A549 (cell line): ENCODE measurements around the gene KIAA0930. TPM values are rescaled to one million over a fixed set of nuclear protein-coding genes. Genes with fewer than 3 reads are reported as not detected.

Experiments
- ATAC-seq, 2 experiments: fragments of 200-7000 bp in 1 of 2; fragments of >200 bp in 1 of 2; cut with Nextera tagmentation in 1 of 2; cut with Tn5 transposase in 1 of 2; 3 replicates each; pipeline versions ENCODE4 v1.8.0 to v1.9.1; 2018 to 2020; ENCODE audit warnings: mild to moderate bottlenecking in 1 of 2, moderate library complexity in 1 of 2
- CTCF ChIA-PET: fragments of 300-600 bp; sonication (Branson Sonifier 250); formaldehyde crosslinking; extraction: SDS; loops from one replicate; lab custom pipeline; 2021; ENCODE audit warnings: antibody characterized with exemption, inconsistent platforms; lab: Yijun Ruan, JAX
- POLR2A ChIA-PET: fragments of 350-600 bp; formaldehyde crosslinking; extraction: SDS; loops from one replicate; lab custom pipeline; 2021; ENCODE audit warnings: antibody characterized with exemption, inconsistent platforms; lab: Yijun Ruan, JAX
- DNase-seq, 2 experiments: peaks; one replicate each; pipeline versions ENCODE4 v3.0.0 to v3.0.0-alpha.2; 2011 to 2016; ENCODE audit warnings: low read depth in 1 of 2, low spot score in 1 of 2
- FAIRE-seq: peaks from 2 replicates; lab custom pipeline; 2011; peaks lifted over from hg19 to GRCh38; lab: Jason Lieb, UNC
- H3K27ac ChIP-seq, 2 experiments: fragments of >200 bp; sonication (Bioruptor Twin); formaldehyde crosslinking; 3 replicates each; pipeline ENCODE4 v1.5.1; 2016 to 2017
- H3K4me1 ChIP-seq: fragments of >200 bp; sonication (Bioruptor Twin); formaldehyde crosslinking; 3 replicates; pipeline ENCODE4 v1.6.1; 2016
- H3K4me2 ChIP-seq: fragments of >200 bp; sonication (Bioruptor Twin); formaldehyde crosslinking; 3 replicates; pipeline ENCODE4 v1.6.1; 2016
- H3K4me3 ChIP-seq: fragments of >200 bp; sonication (Bioruptor Twin); formaldehyde crosslinking; 3 replicates; pipeline ENCODE4 v1.5.1; 2016
- H3K9me3 ChIP-seq: fragments of >200 bp; sonication (Bioruptor Twin); formaldehyde crosslinking; 3 replicates; pipeline ENCODE4 v1.6.1; 2016
- BHLHE40 ChIP-seq: IDR thresholded peaks from 2 replicates; pipeline ENCODE4 v1.6.1; 2012; ENCODE audit warnings: low read depth, low read length, inconsistent platforms
- CBX2 ChIP-seq: fragments of 200-600 bp; sonication (generic); IDR thresholded peaks from 2 replicates; pipeline ENCODE4 v1.6.1; 2016; ENCODE audit warnings: low read depth, mild to moderate bottlenecking, borderline replicate concordance
- CEBPB ChIP-seq, 2 experiments: fragments of >200 bp in 1 of 2; sonication (Bioruptor Twin) in 1 of 2; formaldehyde crosslinking in 1 of 2; IDR thresholded peaks; 2 replicates each; pipeline ENCODE4 v1.6.1; 2012 to 2016
- CHD4 ChIP-seq: fragments of 200-600 bp; sonication (generic); IDR thresholded peaks from 2 replicates; pipeline ENCODE4 v1.6.1; 2016; ENCODE audit warnings: antibody characterized with exemption, mild to moderate bottlenecking, borderline replicate concordance
- EP300 ChIP-seq, 2 experiments: fragments of >200 bp; sonication (Bioruptor Twin); formaldehyde crosslinking; IDR thresholded peaks; 2 replicates in 1 of 2; 3 replicates in 1 of 2; pipeline ENCODE4 v1.6.1; 2016 to 2017
- FOSB ChIP-seq: fragments of 250-450 bp; sonication (Bioruptor Pico); IDR thresholded peaks from 2 replicates; pipeline ENCODE4 v1.5.0; 2020; ENCODE audit warnings: mild to moderate bottlenecking, moderate library complexity
- FOXS1 ChIP-seq: fragments of 250-450 bp; sonication (Bioruptor Pico); IDR thresholded peaks from 2 replicates; pipeline ENCODE4 v1.5.0; 2020; ENCODE audit warnings: mild to moderate bottlenecking, moderate library complexity
- HOXB13 ChIP-seq: fragments of 250-450 bp; sonication (Bioruptor Pico); IDR thresholded peaks from 2 replicates; pipeline ENCODE4 v1.5.0; 2020; ENCODE audit warnings: low read depth, mild to moderate bottlenecking, moderate library complexity
- HOXB5 ChIP-seq: fragments of 250-450 bp; sonication (Bioruptor Pico); IDR thresholded peaks from 2 replicates; pipeline ENCODE4 v1.5.0; 2020; ENCODE audit warnings: mild to moderate bottlenecking, moderate library complexity
- JUNB ChIP-seq: fragments of >200 bp; sonication (Bioruptor Twin); formaldehyde crosslinking; IDR thresholded peaks from 2 replicates; pipeline ENCODE4 v1.6.1; 2016
- KDM1A ChIP-seq: fragments of 200-600 bp; sonication (generic); IDR thresholded peaks from 2 replicates; pipeline ENCODE4 v1.6.1; 2016; ENCODE audit warnings: low read depth, mild to moderate bottlenecking
- KDM5A ChIP-seq: fragments of 200-600 bp; sonication (generic); IDR thresholded peaks from 2 replicates; pipeline ENCODE4 v1.6.1; 2016; ENCODE audit warnings: antibody characterized with exemption, mild to moderate bottlenecking
- MAFK ChIP-seq: fragments of 450-650 bp; IDR thresholded peaks from 2 replicates; pipeline ENCODE4 v1.6.1; 2014; ENCODE audit not compliant: partially characterized antibody
- NFE2L2 ChIP-seq: fragments of 150-350 bp; conservative IDR thresholded peaks from 2 replicates; pipeline ENCODE4 v1.6.1; 2014; ENCODE audit warnings: low read length
- NPAS2 ChIP-seq: fragments of 250-450 bp; sonication (Bioruptor Pico); IDR thresholded peaks from 2 replicates; pipeline ENCODE4 v1.8.0; 2022; ENCODE audit warnings: mild to moderate bottlenecking, moderate library complexity, borderline replicate concordance
- PHF8 ChIP-seq: fragments of 200-600 bp; sonication (generic); IDR thresholded peaks from 2 replicates; pipeline ENCODE4 v1.6.1; 2016; ENCODE audit warnings: low read depth, mild to moderate bottlenecking, antibody characterized with exemption, moderate library complexity, borderline replicate concordance
- POLR2AphosphoS2 ChIP-seq: conservative IDR thresholded peaks from 2 replicates; pipeline ENCODE4 v1.6.1; 2012; ENCODE audit warnings: low read length, improper control_type of control experiment, inconsistent platforms
- RAD21 ChIP-seq, 2 experiments: fragments of >200 bp in 1 of 2; sonication (Bioruptor Twin) in 1 of 2; formaldehyde crosslinking in 1 of 2; IDR thresholded peaks in 1 of 2; conservative IDR thresholded peaks in 1 of 2; 2 replicates in 1 of 2; 3 replicates in 1 of 2; pipeline ENCODE4 v1.6.1; 2012 to 2018; ENCODE audit warnings: inconsistent platforms in 1 of 2
- RARB ChIP-seq: fragments of 250-450 bp; sonication (Bioruptor Pico); IDR thresholded peaks from 2 replicates; pipeline ENCODE4 v1.8.0; 2021; ENCODE audit warnings: mild to moderate bottlenecking, moderate library complexity
- RCOR1 ChIP-seq: fragments of 150-350 bp; IDR thresholded peaks from 2 replicates; pipeline ENCODE4 v1.6.1; 2014; ENCODE audit warnings: antibody characterized with exemption, low read length, low read depth
- RFX5 ChIP-seq: fragments of 450-650 bp; IDR thresholded peaks from 2 replicates; pipeline ENCODE4 v1.7.1; 2014; ENCODE audit warnings: antibody characterized with exemption, mild to moderate bottlenecking, moderate library complexity
- SMC3 ChIP-seq: fragments of >200 bp; sonication (Bioruptor Twin); formaldehyde crosslinking; IDR thresholded peaks from 3 replicates; pipeline ENCODE4 v1.6.1; 2018; ENCODE audit warnings: inconsistent platforms
- TFCP2L1 ChIP-seq: fragments of 250-450 bp; sonication (Bioruptor Pico); IDR thresholded peaks from 2 replicates; pipeline ENCODE4 v1.5.0; 2021; ENCODE audit warnings: mild to moderate bottlenecking
- ZC3H11A ChIP-seq: fragments of 450-650 bp; IDR thresholded peaks from 2 replicates; pipeline ENCODE4 v1.6.1; 2014; ENCODE audit warnings: antibody characterized with exemption, mild to moderate bottlenecking
- ZFP36 ChIP-seq: fragments of 450-650 bp; IDR thresholded peaks from 2 replicates; pipeline ENCODE4 v1.6.1; 2014; ENCODE audit warnings: borderline replicate concordance; ENCODE audit not compliant: partially characterized antibody
- WGBS: methylation state at CpG from one replicate; pipeline ENCODE4 v1.1.6; 2017; ENCODE audit errors: missing lambda C conversion rate; 5-methylcytosine and 5-hydroxymethylcytosine counted together
- polyA plus RNA-seq, 4 experiments: library from polyadenylated mRNA; depleted of rRNA in 3 of 4; stranded (reverse); fragments of >200 nt; fragmentation: RNase III in 1 of 4; extraction: RNeasy Plus Mini Kit Qiagen cat#74134 plus additional on column Dnase treatment in 1 of 4; gene quantifications; 2 replicates in 3 of 4; 3 replicates in 1 of 4; pipeline ENCODE4 v1.2.3, GENCODE V29; 2011 to 2017
- TF ChIP-seq, protein P1 (sequence below): fragments of 250-450 bp; sonication (Bioruptor Pico); IDR thresholded peaks from 2 replicates; pipeline ENCODE4 v1.5.0; 2021; ENCODE audit warnings: mild to moderate bottlenecking, moderate library complexity, borderline replicate concordance
- TF ChIP-seq, protein P2 (sequence below): IDR thresholded peaks from 2 replicates; pipeline ENCODE4 v1.6.1; 2012
- TF ChIP-seq, protein P3 (sequence below): fragments of >200 bp; sonication (Bioruptor Twin); formaldehyde crosslinking; IDR thresholded peaks from 2 replicates; pipeline ENCODE4 v1.6.1; 2016
- TF ChIP-seq, protein P4 (sequence below): fragments of >200 bp; sonication (Bioruptor Twin); formaldehyde crosslinking; IDR thresholded peaks from 3 replicates; pipeline ENCODE4 v1.5.1; 2016

KIAA0930 gene
- polyA plus RNA-seq, 2 of the 4 experiments (the other 2 are of a cell fraction), result 47.7 to 60.0 TPM

DNA sequence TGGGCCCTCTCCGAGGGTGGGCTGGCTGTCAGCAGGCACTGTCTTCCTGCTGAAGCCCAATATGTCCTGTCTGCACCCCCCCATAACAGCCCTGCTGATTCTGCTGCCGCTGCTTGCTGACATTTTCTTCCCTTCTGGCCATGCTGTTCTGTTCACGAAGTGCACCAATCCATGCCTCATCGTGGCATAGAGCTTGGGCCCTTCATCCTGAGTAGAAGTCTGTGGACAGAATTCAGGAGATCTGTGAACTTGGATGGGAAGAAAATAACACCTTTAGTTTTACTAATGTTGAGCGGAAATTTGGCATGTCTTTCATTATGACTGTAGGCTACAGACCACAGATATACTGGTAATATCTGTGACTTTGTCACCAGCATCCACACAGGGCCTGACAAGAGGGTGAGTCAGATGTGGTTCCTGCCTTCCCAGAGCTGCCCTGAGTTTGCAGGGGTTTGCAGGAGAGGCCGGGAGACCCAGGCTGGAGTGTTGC, 14.1 kb upstream of the KIAA0930 start:
- DNase-seq (no peak), ATAC-seq (no peak), FAIRE-seq (no peak)
- TF ChIP-seq ZC3H11A, result no peak
- TF ChIP-seq, protein P1, sequence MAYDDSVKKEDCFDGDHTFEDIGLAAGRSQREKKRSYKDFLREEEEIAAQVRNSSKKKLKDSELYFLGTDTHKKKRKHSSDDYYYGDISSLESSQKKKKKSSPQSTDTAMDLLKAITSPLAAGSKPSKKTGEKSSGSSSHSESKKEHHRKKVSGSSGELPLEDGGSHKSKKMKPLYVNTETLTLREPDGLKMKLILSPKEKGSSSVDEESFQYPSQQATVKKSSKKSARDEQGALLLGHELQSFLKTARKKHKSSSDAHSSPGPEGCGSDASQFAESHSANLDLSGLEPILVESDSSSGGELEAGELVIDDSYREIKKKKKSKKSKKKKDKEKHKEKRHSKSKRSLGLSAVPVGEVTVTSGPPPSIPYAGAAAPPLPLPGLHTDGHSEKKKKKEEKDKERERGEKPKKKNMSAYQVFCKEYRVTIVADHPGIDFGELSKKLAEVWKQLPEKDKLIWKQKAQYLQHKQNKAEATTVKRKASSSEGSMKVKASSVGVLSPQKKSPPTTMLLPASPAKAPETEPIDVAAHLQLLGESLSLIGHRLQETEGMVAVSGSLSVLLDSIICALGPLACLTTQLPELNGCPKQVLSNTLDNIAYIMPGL, result no peak
- TF ChIP-seq, protein P2, sequence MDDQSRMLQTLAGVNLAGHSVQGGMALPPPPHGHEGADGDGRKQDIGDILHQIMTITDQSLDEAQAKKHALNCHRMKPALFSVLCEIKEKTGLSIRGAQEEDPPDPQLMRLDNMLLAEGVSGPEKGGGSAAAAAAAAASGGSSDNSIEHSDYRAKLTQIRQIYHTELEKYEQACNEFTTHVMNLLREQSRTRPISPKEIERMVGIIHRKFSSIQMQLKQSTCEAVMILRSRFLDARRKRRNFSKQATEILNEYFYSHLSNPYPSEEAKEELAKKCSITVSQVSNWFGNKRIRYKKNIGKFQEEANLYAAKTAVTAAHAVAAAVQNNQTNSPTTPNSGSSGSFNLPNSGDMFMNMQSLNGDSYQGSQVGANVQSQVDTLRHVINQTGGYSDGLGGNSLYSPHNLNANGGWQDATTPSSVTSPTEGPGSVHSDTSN, result no peak
- no peak for TF ChIP-seq RAD21 (conservative IDR thresholded peaks at IDR 0.05 in 1 of 2, IDR thresholded peaks at IDR 0.05 in 1 of 2)
- TF ChIP-seq NPAS2 (CRISPR knock-in tag), result no peak
- TF ChIP-seq MAFK, result no peak
- TF ChIP-seq HOXB13 (CRISPR knock-in tag), result no peak
- TF ChIP-seq BHLHE40, result no peak
- no peak for TF ChIP-seq CHD4
- no peak for TF ChIP-seq JUNB
- no peak for TF ChIP-seq HOXB5 (CRISPR knock-in tag)
- TF ChIP-seq POLR2AphosphoS2, result no peak
- no peak for TF ChIP-seq RFX5
- no peak for TF ChIP-seq NFE2L2
- TF ChIP-seq, protein P3, sequence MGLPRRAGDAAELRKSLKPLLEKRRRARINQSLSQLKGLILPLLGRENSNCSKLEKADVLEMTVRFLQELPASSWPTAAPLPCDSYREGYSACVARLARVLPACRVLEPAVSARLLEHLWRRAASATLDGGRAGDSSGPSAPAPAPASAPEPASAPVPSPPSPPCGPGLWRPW, result no peak
- TF ChIP-seq, protein P4, sequence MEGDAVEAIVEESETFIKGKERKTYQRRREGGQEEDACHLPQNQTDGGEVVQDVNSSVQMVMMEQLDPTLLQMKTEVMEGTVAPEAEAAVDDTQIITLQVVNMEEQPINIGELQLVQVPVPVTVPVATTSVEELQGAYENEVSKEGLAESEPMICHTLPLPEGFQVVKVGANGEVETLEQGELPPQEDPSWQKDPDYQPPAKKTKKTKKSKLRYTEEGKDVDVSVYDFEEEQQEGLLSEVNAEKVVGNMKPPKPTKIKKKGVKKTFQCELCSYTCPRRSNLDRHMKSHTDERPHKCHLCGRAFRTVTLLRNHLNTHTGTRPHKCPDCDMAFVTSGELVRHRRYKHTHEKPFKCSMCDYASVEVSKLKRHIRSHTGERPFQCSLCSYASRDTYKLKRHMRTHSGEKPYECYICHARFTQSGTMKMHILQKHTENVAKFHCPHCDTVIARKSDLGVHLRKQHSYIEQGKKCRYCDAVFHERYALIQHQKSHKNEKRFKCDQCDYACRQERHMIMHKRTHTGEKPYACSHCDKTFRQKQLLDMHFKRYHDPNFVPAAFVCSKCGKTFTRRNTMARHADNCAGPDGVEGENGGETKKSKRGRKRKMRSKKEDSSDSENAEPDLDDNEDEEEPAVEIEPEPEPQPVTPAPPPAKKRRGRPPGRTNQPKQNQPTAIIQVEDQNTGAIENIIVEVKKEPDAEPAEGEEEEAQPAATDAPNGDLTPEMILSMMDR, result no peak
- no peak for TF ChIP-seq FOSB (CRISPR knock-in tag)
- WGBS, result 80% methylated on average over 6 of the region's 6 CpGs
- no peak overlapping the region for H3K4me3 ChIP-seq
- H3K4me2 ChIP-seq, result no peak overlapping the region
- CTCF ChIA-PET, result no interaction called here
- POLR2A ChIA-PET, result no interaction called here
- no peak overlapping the region for H3K27ac ChIP-seq
- no peaks in the 10 kb centered on the region for H3K4me1 ChIP-seq
- no peaks in the 10 kb centered on the region for H3K9me3 ChIP-seq

DNA sequence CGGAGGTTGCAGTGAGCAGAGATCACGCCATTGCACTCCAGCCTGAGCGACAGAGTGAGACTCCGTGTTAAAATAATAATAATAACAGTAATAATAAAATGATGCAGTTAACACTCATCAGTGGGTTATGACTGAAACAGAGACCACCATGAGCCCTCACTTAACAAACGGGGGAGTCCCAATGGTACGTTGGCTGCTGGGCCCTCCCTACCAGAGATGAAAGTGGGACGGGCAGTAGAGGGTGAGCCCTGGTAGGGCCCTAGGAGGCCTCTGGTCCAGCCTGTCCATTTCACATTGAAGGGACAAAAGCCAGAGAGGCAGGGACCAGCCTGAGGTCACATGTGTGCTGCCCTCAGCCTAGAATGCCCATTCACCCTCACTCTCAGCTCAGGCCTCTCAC, 13.7 kb upstream of the KIAA0930 start:
- Histone ChIP-seq H3K4me2 (no peak overlapping the region), H3K9me3 (no peaks in the 10 kb centered on the region), H3K4me3 (no peak overlapping the region), H3K4me1 (no peaks in the 10 kb centered on the region), H3K27ac (no peak overlapping the region)
- CTCF ChIA-PET, result no interaction called here
- DNase-seq, result no peak
- 86% methylated on average over 7 of the region's 7 CpGs for WGBS
- ATAC-seq, result no peak
- TF ChIP-seq TFCP2L1 (CRISPR knock-in tag), result no peak
- TF ChIP-seq RARB (CRISPR knock-in tag), result no peak
- TF ChIP-seq KDM5A, result no peak
- TF ChIP-seq CBX2, result no peak
- TF ChIP-seq PHF8, result no peak
- no peak for TF ChIP-seq BHLHE40
- no peak for TF ChIP-seq CHD4
- no peak for TF ChIP-seq SMC3
- no peak for TF ChIP-seq NFE2L2
- TF ChIP-seq EP300 (IDR thresholded peaks at IDR 0.05), result no peak
- TF ChIP-seq ZFP36, result no peak
- TF ChIP-seq, protein P4, result no peak
- no peak for TF ChIP-seq CEBPB (IDR thresholded peaks at IDR 0.05)
- no peak for TF ChIP-seq NPAS2 (CRISPR knock-in tag)
- TF ChIP-seq MAFK, result no peak
- no peak for TF ChIP-seq RCOR1
- no peak for TF ChIP-seq KDM1A
- no peak for TF ChIP-seq FOXS1
- POLR2A ChIA-PET, result no interaction called here
- no peak for FAIRE-seq
